GM19455 (cell line): ENCODE results near the gene NEURL4.
"Not testable (repeated sequence)": the region's sequence is repeated elsewhere in the genome, so short reads cannot be mapped to it uniquely, and the experiment has no call there.

Source experiments
- ATAC-seq: cut with Tn5 transposase; IDR thresholded peaks from one replicate; pipeline ENCODE4 v1.9.1; 2021; ENCODE audit not compliant: unreplicated experiment

The NEURL4 gene

DNA sequence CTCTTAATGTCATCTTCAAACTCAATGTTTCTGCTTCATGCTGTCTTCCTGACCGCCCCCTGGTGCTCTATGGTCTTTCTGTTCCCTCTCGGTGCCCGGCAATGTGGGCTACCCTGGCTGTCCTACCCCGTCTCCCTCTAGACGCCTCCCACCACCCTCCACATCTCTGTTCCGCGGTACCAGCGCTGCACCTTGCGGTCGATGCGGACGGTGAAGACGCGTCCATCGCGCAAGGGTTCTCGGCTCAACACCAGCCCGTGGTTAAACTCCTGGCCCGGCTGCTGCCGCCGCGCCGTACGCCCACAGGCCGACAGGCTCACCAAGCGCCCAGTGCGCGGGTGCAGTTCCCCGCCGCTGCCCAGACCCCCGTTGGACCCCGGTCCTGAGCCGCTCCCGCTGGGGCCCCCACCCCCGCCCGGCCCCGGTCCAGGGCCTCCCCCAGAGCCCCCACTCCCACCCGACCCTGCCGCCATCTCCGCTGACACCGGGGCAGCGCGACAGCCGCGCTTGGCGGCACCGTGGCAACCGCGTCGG is at the start of gene NEURL4:
TSS of gene NEURL4 (minus strand) at position 496 of the 534 bp plus-strand sequence. CDS start at position 473, 23 bp downstream.
- peak; percentile 5 for ATAC-seq

DNA sequence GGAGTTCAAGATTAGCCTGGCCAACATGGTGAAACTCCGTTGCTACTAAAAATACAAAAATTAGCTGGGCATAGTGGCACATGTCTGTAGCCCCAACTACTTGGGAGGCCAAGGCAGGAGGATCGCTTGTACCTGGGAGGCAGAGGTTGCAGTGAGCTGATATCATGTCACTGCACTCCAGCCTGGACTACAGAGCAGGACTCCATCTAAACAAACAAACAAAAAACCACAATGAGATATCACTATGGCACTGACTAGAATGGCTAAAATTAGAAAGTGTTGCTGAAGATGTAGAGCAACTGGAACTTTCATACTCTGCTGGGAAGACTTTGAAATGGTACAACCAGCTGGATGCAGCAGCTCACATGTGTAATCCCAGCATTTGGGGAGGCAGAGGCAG is 45.2 kb upstream of the NEURL4 start:
- no peak for ATAC-seq

DNA sequence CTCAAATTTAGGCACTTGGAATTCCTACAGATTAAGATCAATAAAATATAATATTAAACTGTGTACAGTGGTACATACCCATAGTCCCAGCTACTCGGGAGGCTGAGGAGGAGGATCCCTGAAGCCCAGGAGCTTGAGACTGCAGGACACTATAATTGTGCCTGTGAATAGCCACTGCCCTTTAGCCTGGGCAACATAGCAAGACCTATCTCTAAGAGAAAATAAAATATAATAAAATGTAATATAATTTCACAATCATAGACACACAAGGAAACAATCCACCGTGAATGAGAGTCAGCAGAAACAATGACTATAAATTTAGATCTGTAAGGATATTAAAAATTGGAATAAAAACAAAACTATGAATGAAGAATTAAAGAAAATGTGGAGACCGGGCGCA is 41.7 kb upstream of the NEURL4 start:
- ATAC-seq = no peak

DNA sequence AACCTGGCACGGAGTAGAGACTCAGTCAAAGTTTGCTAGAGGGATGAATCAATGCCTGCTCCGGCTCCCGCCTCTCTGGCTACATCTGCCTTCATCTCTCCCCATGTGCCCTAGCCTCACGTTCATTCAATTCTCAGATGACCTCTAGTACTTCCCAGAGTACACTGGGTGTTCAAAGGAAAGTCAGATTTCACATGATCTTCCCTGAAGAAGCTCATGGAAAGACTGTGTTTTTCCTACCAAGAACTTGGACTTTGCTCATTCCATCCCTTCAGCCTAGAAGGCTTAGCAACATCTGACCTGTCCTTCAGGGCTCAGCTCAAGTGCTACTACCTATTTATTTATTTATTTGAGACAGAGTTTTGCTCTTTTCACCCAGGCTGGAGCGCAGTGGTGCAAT is 40.7 kb upstream of the NEURL4 start:
- no peak for ATAC-seq

DNA sequence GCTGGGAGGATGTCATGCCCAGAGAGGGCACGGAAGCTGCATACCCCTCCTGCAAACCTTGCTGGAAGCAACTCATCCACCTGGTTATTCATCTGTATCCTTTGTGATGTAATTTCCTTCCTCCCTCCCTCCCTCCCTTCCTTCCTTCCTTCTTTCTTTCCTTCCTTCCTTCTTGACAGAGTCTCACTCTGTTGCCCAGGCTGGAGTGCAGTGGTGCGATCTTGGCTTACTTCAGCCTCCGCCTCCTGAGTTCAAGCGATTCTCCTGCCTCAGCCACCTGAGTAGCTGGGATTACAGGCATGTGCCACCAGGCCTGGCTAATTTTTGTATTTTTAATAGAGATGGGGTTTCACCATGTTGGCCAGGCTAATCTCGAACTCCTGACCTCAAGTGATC is 39.5 kb upstream of the NEURL4 start:
- ATAC-seq = not testable (repeated sequence)

DNA sequence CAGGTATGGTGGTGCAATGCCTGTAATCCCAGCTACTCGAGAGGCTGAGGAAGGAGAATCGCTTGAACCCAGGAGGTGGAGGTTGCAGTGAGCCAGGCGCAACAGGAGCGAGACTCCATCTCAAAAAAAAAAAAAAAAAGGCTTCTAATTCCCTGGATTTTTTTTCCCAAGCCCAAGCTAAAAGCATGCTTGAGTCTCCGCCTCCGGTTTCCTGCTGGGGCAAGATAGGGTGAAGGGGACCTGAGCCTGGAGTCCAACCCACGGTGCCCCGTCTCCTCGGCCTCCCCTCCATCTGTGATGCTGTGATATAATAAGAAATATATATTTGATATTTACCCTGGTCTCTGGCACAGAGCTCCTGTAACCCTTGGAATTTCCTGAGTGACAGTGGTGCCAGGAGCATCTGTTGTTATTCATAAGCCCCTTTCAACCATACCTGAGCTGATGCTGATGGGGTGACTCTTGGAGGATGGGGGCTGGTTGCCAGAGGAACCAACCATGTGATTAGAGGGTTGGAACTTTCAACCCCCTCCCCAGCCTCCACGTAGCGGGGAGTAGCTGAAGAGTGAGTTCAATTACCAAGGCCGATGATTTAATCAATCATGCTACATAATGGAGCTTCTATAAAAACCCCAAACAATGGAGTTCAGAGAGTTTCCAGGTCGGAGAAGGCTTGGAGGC is 38.9 kb upstream of the NEURL4 start:
- no peak for ATAC-seq

DNA sequence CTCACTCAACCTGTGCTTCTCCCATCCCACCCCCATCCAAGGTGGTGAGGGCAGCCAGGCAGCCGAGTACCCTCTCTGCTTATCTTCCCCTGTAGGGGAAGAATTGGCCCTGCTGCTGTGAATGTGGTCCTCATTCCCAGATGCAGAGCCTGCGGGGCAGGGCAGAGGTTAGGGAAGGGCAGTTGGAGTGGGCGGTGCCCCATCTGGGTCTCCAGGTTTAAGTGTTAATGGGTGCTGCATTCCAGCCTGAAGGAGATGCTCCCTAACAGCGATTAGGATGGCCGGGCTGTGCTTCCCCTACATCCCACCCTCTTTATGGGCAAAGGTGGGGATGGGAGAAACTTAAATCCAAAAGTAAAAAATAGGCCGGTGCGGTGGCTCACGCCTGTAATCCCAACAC is 37.9 kb upstream of the NEURL4 start:
- no peak for ATAC-seq

DNA sequence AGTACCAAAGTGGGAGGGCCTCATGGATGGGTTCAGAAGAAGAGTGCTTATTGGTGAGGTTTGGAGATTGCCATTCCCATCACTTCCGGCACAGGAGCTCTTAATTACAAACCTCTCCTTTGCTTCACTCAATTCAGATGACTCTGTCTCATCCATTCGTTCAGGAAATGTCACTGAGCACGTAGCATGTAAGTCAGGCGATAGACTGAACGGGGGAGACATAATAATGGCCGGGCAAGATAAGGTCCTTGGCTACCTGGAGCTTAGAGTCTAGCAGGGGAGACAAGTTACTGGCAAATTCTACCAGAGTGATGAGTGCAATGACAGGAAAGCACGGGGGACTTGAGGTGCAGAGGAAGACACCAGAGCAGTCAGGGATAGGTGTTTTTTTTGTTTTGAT is 36.8 kb upstream of the NEURL4 start:
- ATAC-seq = not testable (repeated sequence)

DNA sequence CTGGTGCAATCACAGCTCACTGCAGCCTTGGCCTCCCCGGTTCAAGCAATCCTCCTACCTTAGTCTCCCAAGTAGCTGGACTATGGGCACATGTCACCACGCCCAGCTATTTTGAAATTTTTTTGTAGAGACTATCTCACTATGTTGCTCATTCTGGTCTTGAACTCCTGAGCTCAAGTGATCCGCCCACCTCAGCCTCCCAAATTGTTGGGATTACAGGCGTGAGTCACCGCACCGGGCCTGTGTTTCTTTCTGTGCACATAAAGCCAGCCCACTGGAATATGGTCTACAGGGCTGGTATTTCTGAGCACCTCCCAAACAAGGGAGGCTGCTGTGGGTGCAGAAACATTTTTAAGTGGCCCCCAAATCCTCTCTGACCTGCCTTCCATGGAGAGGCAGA is 34.2 kb upstream of the NEURL4 start:
- ATAC-seq = no peak

DNA sequence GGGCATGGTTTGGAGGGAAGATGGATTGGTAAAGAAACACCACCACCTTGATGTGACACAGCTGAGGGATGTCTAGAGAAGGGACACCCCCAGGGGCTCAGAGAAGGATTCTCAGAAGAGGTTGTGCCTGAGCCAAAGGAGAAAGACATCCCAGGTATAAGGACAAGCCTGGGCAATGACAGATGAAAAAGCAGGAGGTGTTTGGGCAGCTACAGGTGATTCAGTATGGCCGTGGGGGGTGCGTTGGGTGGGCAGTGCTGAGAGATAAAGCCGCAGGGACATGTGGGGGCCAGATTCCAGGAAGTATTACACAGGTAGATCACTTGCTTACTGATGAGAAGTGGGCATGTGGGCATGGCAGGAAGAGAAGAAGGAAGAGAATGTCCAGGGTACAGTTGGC is 32.8 kb upstream of the NEURL4 start:
- ATAC-seq = no peak

DNA sequence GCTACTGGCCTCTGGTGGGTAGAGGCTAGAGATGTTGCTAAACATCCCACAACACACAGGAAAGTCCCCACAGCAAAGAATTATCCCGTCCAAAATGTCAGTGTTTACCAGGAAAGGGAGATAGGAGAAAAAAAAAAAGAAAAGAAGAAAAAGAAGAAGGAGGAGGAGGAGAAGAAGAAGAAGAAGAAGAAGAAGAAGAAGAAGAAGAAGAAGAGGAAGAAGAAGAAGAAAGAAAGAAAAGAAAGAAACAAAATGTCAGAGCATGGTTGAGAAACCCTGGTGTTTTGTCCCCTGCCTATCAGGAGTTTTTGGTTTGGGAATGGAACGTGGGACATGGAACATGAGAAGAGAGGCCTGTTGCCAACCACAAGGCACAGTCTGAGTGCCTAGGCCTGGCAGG is 28.2 kb upstream of the NEURL4 start:
- no peak for ATAC-seq

DNA sequence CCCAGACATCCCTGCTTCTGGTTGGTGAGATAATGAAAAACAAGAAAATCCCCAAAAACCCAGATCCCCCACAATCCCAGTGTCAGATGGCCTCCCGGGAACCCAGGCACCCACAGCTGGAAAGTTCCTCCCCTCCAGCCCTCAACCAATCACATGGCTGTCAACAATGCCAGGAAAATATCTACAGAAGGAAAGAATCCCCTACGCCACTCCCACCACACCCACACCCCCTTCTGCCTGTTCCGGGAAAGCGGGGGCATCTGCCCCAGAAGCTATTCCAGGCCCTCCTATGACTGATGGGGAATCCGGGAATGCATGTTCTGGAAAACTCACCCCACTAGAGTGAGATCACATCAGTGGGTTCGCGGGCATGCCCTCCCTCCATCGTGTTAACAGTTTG is 27.6 kb upstream of the NEURL4 start:
- ATAC-seq = no peak

DNA sequence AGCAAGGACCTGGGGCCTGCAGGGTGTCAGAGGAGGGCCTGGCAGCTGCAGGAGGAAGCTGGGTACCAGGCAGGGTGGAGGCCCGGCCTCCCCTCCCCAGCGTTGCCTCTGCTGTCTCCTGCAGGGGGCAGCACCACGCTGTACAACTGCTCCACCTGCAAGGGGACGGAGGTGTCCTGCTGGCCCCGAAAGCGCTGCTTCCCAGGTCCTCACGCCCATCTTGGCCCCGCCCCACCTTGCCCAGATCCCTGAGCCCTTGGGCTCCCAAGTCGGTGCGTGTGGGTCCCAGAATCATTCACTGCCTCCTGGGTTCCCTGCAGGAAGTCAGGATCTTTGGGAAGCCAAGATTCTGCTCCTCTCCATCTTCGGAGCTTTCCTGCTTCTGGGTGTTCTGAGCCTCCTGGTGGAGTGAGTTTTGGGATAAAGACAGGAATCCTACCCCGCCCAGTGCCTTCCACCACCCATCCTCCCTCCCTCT is 27.0 kb upstream of the NEURL4 start:
- no peak for ATAC-seq

DNA sequence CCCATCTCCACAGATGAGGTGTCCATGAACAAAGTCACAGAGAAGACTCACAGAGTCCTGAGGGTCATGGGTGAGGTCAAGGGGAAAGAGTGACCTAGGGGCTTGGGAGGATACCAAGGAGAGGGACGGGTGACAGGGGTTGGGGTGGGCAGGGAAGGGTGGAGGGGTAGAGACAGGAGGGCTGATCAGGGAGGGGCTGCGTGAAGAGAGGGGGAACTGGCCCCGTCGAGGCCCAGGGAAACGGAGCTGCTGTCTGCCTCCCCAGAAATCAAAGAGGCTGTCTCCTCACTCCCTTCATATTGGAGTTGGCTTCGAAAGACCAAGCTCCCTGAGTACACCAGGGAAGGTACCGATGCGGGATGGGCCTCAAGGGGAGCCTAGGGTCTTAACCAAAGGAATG is 26.4 kb upstream of the NEURL4 start:
- ATAC-seq = no peak

DNA sequence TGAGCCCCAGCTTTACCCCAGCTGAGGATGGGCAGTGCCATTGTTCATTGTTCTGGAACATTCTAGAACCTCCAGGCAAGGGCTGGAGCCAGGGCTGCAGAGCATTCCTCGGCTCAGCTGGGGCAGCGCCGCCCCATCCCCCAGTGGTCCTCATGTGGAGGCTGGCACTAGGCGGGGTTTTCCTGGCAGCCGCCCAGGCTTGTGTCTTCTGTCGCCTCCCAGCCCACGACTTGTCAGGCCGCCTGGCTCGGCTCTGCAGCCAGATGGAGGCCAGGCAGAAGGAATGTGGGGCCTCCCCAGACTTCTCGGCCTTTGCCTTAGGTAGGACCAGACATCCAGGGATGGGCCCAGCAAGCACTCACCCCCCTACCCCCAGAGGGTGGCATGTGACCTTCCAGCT is 25.9 kb upstream of the NEURL4 start, which contains the start of gene TMEM95:
TSS of gene TMEM95 (plus strand) at position 104 of the 400 bp plus-strand sequence. CDS start at position 153, 49 bp downstream.
- ATAC-seq = no peak

DNA sequence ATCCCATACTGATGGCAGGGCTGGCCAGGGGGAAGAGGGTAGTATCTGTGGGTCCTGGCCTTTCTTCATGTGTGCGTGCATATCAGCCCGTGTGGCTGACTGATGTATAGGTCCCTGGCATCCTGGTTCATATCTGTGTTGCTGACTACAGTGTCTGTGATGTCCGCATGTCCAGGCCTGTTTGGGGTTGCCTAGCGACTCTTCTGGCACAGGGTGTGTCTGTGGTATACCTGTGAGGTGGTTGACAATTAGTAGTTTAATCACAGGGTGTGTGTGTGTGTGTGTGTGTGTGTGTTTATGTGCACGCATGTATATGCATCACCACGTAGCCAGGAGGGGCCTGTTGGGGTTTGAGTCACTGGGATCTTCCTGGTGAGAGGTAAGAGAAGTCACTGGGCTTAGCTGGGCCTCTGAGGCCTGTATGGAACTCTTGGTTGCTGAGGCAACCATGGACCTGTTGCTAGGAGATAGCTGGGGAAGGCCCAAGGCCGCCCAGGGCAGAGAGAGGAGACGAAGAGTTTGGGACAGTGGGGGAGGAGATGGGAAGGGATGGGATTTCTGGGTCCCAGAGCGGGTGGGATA is 25.2 kb upstream of the NEURL4 start:
- no peak for ATAC-seq

DNA sequence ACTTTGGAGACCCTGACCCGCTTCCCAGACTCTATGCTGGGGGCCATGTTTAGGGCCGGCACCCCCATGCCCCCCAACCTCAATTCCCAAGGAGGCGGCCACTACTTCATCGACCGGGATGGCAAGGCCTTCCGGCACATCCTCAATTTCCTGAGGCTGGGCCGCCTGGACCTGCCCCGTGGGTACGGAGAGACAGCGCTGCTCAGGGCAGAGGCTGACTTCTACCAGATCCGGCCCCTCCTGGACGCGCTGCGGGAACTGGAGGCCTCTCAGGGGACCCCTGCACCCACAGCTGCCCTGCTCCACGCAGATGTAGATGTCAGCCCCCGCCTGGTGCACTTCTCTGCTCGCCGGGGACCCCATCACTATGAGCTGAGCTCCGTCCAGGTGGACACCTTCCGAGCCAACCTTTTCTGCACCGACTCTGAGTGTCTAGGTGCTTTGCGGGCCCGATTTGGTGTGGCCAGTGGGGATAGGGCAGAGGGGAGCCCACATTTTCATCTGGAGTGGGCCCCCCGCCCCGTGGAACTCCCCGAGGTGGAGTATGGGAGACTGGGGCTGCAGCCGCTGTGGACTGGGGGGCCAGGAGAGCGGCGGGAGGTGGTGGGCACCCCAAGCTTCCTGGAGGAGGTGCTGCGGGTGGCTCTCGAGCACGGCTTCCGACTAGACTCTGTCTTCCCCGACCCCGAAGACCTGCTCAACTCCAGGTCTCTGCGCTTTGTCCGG is 23.9 kb upstream of the NEURL4 start:
- ATAC-seq = no peak

DNA sequence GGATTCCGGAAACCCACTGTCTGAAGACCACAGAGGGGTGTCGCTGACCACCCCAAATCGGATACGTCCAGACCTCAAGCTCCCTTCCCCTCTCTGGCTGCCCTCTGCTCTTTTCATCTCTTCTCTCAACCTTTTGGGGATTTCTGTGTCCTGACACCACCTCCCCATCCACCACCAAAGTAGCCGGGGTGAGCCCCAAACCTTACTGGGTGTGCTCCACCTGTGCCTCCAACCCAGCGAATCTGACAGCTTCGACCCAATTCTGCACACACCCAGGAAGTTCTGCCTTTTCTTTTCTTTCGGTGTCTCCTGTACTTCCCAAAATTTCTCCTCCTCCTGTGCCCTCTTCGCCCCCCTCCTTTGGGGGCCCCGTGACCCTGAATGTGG is 23.4 kb upstream of the NEURL4 start:
- ATAC-seq = peak; percentile 2

DNA sequence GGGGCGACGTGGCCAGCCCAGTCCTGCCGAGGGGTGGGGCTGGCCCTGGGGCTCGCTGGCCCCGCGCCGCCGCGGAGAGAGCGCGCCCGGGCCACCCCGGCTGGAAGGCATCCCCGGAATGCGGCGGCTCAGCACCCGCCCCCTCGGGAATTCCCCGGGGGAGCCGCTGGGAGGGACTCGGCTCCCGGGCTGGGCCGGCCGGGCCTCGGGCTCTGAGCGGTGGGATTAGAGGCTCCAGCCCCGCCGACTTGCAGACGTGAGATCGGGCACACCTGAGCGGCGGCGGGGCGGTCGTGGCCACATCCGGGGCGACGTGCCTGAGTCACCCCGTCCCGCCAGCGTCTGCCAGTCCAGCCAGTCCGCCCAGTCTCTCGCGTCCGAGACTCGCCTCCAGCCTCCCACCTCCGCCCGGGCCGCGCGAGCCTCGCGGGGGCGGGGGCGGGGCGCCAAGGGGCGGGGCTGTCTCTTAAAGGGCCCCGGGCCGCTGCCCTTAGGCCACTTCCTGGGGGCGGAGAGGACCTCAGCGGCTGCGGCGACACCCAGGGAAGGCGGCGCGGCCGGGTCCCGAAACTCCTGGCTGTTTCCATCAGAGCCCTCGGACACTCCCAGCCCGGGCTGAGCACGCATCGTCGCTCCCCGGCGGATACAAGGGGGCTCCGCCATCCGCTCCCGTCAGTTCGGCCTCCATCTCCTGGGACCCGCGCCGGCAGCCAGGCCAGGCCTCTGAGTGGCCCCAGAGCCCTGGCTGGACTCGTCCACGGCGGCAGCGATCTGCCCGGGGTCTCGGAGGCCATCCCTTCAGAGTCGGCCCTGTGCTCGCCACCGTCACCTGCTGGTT is 22.7 kb upstream of the NEURL4 start, which contains the start of gene KCTD11:
TSS of gene KCTD11 (plus strand) at position 498 of the 838 bp plus-strand sequence.
- ATAC-seq = peak; percentile 59

DNA sequence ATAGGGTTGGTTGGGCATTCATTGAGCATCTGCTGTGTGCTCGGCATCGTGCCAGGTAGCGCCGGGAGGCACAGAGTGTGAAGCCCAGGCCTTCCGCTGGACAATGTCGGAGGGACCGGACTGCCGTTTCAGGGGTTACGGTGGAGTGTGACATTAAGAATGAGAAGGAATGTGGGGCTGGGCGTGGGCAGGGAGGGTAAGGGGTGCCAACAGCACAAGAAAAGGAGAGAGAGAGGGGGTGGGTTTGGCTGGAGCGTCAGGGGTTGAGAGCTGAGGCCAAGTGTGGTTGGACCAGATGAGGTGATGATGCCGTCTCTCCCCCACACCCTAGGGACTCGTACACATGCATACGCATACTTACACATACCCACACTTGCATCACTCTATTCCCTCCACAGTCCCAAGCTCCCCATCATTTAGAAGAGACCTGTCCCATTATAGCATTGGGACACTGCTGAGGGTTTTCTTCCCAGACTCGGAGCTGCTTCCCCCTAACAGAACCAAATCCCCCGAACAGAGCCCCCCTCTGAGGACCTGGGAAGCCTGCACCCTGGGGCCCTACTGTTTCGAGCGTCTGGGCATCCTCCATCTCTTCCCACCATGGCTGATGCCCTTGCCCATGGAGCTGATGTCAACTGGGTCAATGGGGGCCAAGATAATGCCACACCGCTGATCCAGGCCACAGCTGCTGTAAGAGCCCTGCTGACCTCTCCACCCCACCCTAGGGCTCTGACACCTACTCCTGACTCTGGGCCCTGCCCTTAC is 19.5 kb upstream of the NEURL4 start:
- ATAC-seq = no peak
